GM12874 (cell line): ENCODE results near the gene CES3.

Experiments
- TF ChIP-seq, protein P1 (sequence below): IDR thresholded peaks from 2 replicates; pipeline ENCODE4 v1.5.1; 2011; ENCODE audit warnings: low read depth, mild to moderate bottlenecking, control low read depth, low read length, moderate library complexity; ENCODE audit not compliant: insufficient read depth

Gene CES3

DNA sequence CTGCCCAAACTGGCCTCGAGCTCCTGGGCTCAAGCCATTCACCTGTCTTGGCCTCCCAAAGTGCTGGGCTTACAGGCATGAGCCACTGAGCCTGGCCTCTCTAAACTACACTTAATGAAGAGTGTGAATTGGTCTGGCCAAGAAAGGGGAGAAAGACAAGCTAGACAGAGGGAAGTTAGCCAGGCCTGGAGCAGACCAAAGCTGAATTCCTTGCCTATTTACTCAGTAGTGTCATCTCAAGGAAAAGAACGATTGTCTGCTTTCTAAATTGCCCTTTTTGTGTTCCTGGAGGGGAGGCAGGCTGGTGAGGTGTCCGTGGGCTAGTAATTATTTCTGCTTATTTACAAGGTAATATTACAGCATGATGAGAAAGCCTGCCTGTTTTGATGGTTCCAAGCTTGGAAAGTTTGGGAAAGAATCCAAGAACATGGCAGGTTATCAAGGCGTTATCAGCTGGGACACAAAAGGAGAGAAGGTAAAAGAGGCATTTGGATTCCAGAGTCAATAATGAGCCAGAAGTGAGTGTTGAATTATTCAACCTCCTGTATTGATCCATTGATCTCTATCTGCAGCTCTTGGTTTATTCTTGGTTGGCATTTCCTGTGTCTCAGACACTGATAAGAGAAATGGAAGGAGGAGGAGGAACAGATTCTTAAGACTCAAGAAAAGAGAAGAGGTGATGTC is 61.6 kb downstream of the CES3 start:
- TF ChIP-seq, protein P1, sequence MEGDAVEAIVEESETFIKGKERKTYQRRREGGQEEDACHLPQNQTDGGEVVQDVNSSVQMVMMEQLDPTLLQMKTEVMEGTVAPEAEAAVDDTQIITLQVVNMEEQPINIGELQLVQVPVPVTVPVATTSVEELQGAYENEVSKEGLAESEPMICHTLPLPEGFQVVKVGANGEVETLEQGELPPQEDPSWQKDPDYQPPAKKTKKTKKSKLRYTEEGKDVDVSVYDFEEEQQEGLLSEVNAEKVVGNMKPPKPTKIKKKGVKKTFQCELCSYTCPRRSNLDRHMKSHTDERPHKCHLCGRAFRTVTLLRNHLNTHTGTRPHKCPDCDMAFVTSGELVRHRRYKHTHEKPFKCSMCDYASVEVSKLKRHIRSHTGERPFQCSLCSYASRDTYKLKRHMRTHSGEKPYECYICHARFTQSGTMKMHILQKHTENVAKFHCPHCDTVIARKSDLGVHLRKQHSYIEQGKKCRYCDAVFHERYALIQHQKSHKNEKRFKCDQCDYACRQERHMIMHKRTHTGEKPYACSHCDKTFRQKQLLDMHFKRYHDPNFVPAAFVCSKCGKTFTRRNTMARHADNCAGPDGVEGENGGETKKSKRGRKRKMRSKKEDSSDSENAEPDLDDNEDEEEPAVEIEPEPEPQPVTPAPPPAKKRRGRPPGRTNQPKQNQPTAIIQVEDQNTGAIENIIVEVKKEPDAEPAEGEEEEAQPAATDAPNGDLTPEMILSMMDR = no peak

GRCh38 chr16:67023689-67024088 is 62.6 kb downstream of the CES3 start:
- TF ChIP-seq, protein P1 = no peak
